ENCODE results near the gene PLCB2.

Gene PLCB2

GRCh38 chr15:40306371-40306770 lies 1.4 kb downstream of the PLCB2 start:
- DNase-seq, result peak in 13 of 51 donors; percentile 11 to 57 (median 25)

GRCh38 chr15:40305281-40305680 lies 2.5 kb downstream of the PLCB2 start:
- no peak for DNase-seq

GRCh38 chr15:40303576-40303975 lies 4.2 kb downstream of the PLCB2 start:
- DNase-seq, result no peak

- DNase-seq, result no peak
These were observed 4.8 kb downstream of the PLCB2 start for GRCh38 chr15:40302981-40303380.

DNA sequence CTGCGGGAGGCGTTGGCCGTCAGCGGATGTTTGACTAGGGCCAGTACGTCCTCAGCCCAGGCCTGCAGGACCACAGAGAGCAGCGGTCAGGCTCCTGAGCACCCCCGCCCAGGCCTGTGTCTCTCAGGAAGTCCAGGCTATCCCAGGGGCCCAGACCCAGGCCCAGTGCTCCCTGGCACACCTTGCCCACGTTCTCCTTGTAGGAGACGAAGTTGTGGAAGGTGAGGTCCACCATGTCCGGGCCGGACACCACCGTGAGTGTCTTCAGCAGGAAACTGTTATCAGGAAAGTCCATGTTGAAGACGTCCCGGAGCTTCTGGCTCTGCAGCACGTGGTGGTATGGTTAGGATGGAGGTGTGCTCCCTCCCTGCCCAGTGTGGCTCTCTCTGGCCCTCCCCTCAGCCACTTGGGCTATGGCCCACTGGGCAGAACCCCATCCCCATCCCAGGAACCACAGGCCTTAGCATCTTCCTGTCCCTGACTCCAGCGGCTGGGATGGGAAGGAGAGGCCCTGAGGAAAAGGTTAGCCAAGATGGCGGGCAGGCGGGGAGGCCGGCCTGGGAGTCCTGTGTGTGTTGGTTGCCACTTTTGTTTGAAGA lies 5.3 kb downstream of the PLCB2 start:
- no peak for DNase-seq

GRCh38 chr15:40301467-40302179 lies 6.1 kb downstream of the PLCB2 start:
- no peak for DNase-seq

- no peak for DNase-seq
These were observed 7.0 kb downstream of the PLCB2 start for GRCh38 chr15:40300771-40301170.

GRCh38 chr15:40300367-40300766 lies 7.4 kb downstream of the PLCB2 start:
- DNase-seq, result no peak

- DNase-seq, result no peak
These were observed 9.4 kb downstream of the PLCB2 start for GRCh38 chr15:40298216-40298935.

- DNase-seq, result no peak
These were observed 10.4 kb downstream of the PLCB2 start for GRCh38 chr15:40297356-40297755.

DNA sequence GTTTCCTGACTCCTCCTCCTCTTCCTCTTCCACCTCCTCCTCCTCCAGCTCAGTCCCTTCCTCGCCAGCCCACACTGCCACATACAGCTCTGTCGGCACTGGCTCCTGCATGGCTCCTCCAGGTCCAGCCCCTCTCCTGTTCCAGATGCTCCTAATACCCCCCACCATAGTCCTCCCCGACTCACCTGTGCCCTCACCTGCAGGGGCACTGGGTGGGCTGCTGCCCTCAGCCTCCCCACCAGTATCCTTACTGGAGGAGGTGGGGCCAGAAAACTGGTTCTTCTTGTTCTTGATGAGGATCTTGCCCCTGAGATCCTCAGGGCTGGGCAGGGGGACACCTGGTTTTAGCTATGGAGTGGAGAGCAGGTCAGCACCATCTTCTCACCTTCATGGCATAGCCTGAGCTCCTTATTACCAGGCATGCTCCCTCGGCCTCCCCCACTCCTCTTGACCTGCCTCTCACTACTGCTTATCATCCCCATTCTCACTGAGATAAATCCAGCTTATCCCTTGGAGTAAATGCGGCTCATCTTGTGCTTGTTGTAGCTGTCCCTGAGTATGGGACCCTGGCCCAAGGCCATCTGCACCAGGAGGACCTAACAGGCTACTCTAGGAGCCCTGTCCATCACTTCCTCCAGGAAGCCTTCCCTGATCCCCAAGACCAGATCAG lies 11.0 kb downstream of the PLCB2 start:
- no peak for DNase-seq

DNA sequence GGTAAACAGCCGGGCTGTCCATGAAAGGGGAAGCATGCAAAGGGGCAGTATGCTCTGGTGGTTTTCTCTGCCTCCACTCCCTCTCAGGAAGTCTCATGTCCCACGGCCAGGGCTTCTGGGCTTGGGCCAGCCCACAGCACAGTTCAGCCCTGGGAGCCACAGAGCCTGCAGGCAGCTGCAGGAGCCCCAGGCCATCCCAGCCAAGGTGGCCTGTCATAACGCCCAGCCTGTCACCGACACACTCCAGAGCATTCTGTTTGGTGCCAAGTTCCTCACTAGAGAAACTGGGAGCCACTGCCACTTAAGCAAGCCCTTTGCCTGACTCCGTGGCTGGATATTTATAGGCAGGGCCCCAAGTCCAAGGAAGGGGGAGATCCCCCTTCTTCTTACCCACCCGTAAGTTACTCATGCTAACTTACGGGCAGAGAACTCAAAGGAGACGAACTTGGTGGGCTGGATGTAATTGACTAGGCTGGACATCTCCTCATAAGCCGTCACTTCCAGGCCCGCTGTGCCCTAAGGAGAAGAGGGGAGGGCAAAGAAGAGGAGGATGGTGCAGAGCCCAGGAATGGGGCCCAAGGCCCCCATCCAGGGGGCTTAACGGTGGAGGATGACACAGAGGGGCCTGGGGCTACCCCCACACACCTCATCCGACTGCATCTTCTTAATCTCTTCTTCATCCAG lies 11.7 kb downstream of the PLCB2 start:
- DNase-seq, result no peak

DNA sequence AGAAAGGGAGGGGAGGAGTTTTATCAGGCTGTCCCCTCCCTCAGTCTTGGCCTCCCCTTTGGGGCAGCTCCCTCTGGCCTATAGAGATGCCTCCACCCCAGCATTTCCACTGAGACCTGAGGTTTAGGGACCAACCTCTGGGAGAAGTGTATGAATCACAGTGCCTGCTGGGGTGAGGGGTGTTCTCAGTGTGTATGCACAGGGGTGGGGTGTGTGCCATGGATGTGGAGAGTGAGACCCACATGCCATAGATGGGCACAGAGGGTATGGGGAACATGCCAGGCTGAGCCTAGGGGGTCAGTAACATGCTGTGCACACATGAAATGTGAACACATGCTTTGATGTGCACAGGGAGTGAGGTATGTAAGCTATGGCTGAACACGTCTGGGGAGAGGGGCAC lies 12.4 kb downstream of the PLCB2 start:
- no peak for DNase-seq

- peak in 14 of 51 donors; percentile 8 to 58 (median 36) for DNase-seq
These were observed 13.5 kb downstream of the PLCB2 start for GRCh38 chr15:40293905-40294895.

DNA sequence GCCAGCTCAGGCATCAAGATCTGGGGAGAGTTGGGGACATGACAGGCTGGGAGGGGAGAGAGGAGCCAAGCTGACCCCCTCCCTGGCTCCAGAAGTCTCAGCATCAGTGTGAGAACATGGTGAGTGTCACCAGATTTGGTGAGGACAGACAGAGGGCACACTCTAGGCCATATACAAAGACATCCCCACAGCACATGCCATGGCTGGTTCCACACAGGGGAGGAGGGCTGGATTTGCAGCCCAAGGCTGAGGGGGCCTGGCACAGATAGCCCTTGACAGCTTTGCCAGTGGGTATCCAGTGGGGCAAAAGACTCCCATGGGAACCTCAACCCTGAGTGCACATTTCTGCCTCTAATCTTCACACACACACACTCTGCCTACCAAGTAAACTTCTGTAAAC lies 14.7 kb downstream of the PLCB2 start:
- no peak for DNase-seq

DNA sequence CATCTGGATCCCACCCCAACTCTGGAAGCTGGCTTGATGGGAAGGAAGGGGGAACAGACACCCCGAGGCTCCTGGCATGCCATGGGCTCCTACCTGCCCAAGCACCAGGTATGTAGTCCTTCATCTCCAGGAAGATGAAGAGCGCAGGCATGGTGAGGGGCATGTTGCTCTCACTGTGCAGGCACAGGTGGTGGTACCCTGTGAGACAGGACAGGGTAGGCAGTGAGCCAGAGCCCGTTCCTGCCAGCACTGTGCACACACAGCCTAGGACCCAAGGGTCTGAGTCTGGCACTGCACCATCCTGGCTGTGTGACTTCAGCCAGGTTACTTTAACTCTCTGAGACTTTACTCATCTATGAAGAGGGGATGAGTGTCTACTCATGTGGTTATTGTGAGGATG lies 15.5 kb downstream of the PLCB2 start:
- no peak for DNase-seq

DNA sequence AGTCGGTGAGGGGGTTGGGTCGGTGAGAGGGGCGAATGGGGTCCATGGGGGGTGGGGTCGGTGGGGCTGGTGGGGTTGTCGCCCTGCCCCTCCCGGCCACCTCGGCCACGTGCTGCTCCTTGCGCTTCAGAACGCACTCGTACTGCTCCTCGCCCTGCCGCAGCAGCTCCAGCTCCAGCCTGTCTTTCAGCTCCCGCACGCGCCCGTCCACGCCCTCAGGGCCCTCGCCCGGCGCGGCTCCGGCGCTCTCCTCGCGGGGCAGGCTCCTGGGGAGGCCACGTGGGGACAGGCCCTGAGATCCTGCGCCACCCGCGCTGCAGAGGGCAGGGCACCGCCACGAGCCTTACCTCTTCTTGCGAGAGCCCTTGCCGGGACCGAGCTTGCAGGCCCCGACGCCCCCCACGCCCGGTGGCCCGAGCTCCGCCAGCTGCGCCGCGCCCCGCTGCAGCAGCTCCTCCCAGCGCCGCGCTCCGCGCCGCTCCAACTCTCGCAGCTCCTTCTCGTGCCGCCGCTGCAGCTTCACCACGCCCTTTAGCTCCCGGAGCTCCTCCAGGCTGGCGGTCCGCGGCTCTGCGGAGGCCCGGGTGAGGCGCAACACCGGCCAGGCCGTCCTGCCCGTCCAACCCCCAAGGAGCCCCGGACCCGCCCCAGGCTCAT lies 16.7 kb downstream of the PLCB2 start:
- DNase-seq, result peak in 8 of 51 donors; percentile 13 to 50 (median 28)

DNA sequence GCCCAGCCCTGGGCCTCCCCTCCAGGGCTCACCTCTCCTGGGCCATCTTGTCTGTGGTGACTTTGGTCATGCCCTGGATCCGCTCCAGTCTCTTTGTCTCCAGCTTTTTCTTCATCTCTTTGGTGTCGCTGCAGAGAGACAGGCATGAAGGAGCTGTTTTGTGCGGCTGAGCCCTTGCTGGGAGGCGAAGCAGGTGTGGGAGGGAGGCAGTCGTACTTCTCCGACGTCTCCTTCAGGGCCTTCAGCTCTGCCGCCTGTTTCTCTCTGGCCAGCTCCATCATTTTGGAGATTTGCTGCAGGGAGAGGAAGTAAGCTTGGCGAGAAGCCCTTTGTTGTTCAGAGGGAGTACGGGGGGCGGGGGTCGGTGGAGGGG lies 17.2 kb downstream of the PLCB2 start:
- DNase-seq, result no peak

DNA sequence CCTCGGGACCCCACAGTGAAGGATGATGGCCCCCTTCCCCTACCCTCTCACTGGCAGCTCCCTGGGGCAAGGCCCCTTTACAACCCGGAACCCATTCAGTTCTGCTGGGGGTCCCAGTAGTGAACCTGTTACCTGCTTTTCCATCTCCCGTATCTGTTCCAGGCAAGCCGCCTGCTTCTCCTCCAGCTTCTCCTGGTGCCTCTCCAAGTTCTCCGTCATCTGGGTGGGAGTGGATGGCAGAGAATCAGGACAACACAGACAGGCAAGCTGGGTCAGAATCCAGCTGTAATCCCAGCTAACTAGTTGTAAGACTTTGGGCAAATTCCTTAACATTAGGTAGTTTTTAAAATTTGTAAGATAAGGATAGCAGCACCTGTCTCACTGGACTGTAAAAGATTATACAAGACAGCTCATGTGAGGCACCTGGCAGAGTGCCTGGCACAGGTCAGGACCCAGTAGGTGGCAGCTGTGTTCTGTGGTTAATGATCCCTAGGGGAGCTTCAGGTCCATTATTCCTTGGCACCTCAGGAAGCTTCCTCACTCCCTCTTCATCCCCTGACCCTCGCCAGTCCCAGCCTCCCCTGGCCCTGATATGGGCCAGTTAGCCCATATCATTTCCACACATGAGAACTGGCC lies 18.5 kb downstream of the PLCB2 start:
- peak in 1 of 51 donors; percentile 38 for DNase-seq
